Stomach (tissue), 9 donors: Measurements from ENCODE around the gene BCHE. TPM values are rescaled to one million over a fixed set of nuclear protein-coding genes. Genes with fewer than 3 reads are reported as not detected.
A peak's percentile ranks its signal among the peaks of the same experiment; 100 is the strongest.

ENCODE experiments used
- DNase-seq, 2 donors: peaks; one replicate each; pipeline versions ENCODE4 v3.0.0 to v3.0.0-alpha.2; 2013 to 2019
- H3K27ac ChIP-seq, 5 donors: fragments of 200-600 bp in 4 of 5; sonication (generic) in 4 of 5; one replicate each; pipeline ENCODE4 v1.5.1; 2013 to 2019; ENCODE audit warnings: mild to moderate bottlenecking in 1 of 5, moderate library complexity in 1 of 5
- H3K27me3 ChIP-seq, 3 donors: fragments of 200-600 bp; sonication (generic); one replicate each; pipeline ENCODE4 v1.5.1; 2017 to 2019; ENCODE audit warnings: mixed run types in 1 of 3
- H3K36me3 ChIP-seq, 4 donors: fragments of 200-600 bp; sonication (generic); 1 replicate in 3 of 4; 2 replicates in 1 of 4; pipeline ENCODE4 v1.5.1; 2016 to 2019
- H3K4me1 ChIP-seq, 4 donors: fragments of 200-600 bp; sonication (generic); one replicate each; pipeline ENCODE4 v1.5.1; 2016 to 2019
- H3K4me3 ChIP-seq, 4 donors: fragments of 200-600 bp; sonication (generic) in 3 of 4; one replicate each; pipeline ENCODE4 v1.5.1; 2016 to 2019; ENCODE audit warnings: mild to moderate bottlenecking in 1 of 4
- H3K9me3 ChIP-seq, 4 donors: fragments of 200-600 bp; sonication (generic); one replicate each; pipeline ENCODE4 v1.5.1; 2016 to 2019
- CTCF ChIP-seq, 7 experiments: fragments of 450-650 bp in 4 of 7; fragments of 200-600 bp in 3 of 7; sonication (generic) in 3 of 7; IDR thresholded peaks; one replicate each; pipeline ENCODE4 v1.5.1; 2016 to 2019; ENCODE audit warnings: antibody characterized with exemption in 7 of 7, control low read depth in 2 of 7, mild to moderate bottlenecking in 1 of 7
- EP300 ChIP-seq: sonication (generic); formaldehyde crosslinking; IDR thresholded peaks from one replicate; pipeline ENCODE4 v1.6.1; 2017; ENCODE audit warnings: antibody characterized with exemption
- POLR2A ChIP-seq, 4 donors: fragments of 450-650 bp; IDR thresholded peaks; one replicate each; pipeline ENCODE4 v1.6.1; 2016; ENCODE audit warnings: antibody characterized with exemption in 4 of 4, control low read depth in 2 of 4, mild to moderate bottlenecking in 1 of 4, moderate library complexity in 1 of 4
- POLR2AphosphoS5 ChIP-seq, 3 donors: sonication (generic); formaldehyde crosslinking; IDR thresholded peaks; one replicate each; pipeline ENCODE4 v1.6.1; 2016; ENCODE audit warnings: antibody characterized with exemption in 3 of 3
- whole genome bisulfite sequencing, 5 donors: extraction: QIAGEN DNeasy Blood & Tissue Kit in 3 of 5; methylation state at CpG; one replicate each; pipeline versions ENCODE4 v1.1.5 to v1.1.7; 2013 to 2018; 5-methylcytosine and 5-hydroxymethylcytosine counted together
- intact Hi-C: fragments of 100-400 bp; cut with DNase I; formaldehyde crosslinking; loops from one replicate; pipeline ENCODE4 v1.15.1; 2023; ENCODE audit warnings: low total_unique reads
- polyA plus RNA-seq, 3 donors: library from polyadenylated mRNA; stranded (reverse); fragments of 200-250 nt; gene quantifications; one replicate each; pipeline ENCODE4 v1.2.3, GENCODE V29; 2013
- total RNA-seq, 5 donors: library from RNA; depleted of rRNA; stranded (reverse); fragments of >200 nt; gene quantifications; one replicate each; pipeline versions ENCODE4 v1.1.0 to v1.2.3, GENCODE V29; 2014 to 2016
- donor health status: healthy with polysubstance abuse.
- donor health status: Bipolar disorder and iron deficiency.
- donor health status: healthy.

Gene BCHE
- total and polyA plus RNA-seq, 8 donors = 0.31 to 37.8 (median 1.3) TPM; not detected in 1

GRCh38 chr3:165797551-165797950 lies 39.7 kb downstream of the BCHE start:
- Histone ChIP-seq H3K27ac (no peak overlapping the region), H3K4me1 (no peaks in the 10 kb centered on the region), H3K27me3 (no peaks in the 10 kb centered on the region), H3K36me3 (no peaks in the 10 kb centered on the region), H3K4me3 (no peak overlapping the region), H3K9me3 (no peaks in the 10 kb centered on the region)
- no peak for TF ChIP-seq POLR2A (IDR thresholded peaks at IDR 0.05)
- TF ChIP-seq EP300 = no peak
- no peak for TF ChIP-seq CTCF (IDR thresholded peaks at IDR 0.05)
- TF ChIP-seq POLR2AphosphoS5 (IDR thresholded peaks at IDR 0.05) = no peak
- 40 to 68% (median 54%) methylated on average over 2 of the region's 2 CpGs for WGBS, 5 donors
- intact Hi-C loops = no loop called here
- DNase-seq = peak in 1 of 2 donors; percentile 75

GRCh38 chr3:165796701-165797100 lies 40.5 kb downstream of the BCHE start:
- Histone ChIP-seq H3K36me3 (no peaks in the 10 kb centered on the region), H3K27ac (no peak overlapping the region), H3K9me3 (no peaks in the 10 kb centered on the region), H3K4me1 (no peaks in the 10 kb centered on the region), H3K27me3 (no peaks in the 10 kb centered on the region), H3K4me3 (no peak overlapping the region)
- DNase-seq = no peak
- 25 to 39% (median 31%) methylated on average over 2 of the region's 2 CpGs for WGBS, 5 donors
- TF ChIP-seq POLR2A (IDR thresholded peaks at IDR 0.05) (no peak), CTCF (IDR thresholded peaks at IDR 0.05) (no peak), EP300 (no peak), POLR2AphosphoS5 (IDR thresholded peaks at IDR 0.05) (no peak)
- intact Hi-C loops = no loop called here

DNA sequence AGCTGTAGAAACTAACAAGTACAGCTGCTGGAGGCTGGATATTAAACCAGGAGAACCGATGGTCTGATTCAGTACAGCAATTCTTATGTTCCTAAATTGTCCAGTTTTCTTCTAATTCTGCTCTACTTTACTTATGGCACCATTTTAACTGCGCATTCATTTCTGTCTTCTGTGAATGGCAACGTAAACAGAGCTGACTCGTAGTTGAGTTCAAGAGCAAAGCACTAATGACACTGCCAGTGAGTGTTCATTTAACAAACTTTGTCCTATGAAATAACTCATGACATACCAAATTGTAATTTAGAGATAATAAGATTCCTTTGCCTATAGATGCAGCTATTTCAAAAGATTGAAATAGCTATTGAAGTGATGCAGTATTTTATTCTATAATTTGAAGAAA lies 48.7 kb downstream of the BCHE start:
- 61 to 69% (median 68%) methylated on average over 4 of the region's 4 CpGs for WGBS, 5 donors
- Histone ChIP-seq H3K9me3 (no peaks in the 10 kb centered on the region), H3K27me3 (no peaks in the 10 kb centered on the region), H3K36me3 (no peaks in the 10 kb centered on the region), H3K4me3 (no peak overlapping the region), H3K27ac (no peak overlapping the region), H3K4me1 (no peaks in the 10 kb centered on the region)
- no peak for DNase-seq
- intact Hi-C loops = no loop called here
- TF ChIP-seq CTCF (IDR thresholded peaks at IDR 0.05) = no peak

DNA sequence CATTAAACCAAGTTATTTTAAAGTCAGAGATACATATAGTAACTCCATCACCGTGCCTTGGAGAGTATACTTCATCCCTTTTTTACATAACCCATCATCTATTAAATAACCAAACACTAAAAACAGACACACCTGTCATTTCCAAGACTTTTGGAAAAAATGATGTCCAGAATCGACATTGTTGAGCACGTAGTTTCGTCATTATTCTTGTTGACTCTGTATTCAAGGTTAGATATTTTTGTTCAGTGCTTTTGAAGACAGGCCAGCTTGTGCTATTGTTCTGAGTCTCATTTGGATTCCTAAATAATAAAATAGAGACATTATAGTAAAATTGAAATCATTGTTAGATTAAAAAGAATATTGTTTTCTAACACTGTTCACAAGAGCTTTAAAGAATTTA lies 51.2 kb downstream of the BCHE start:
- DNase-seq = no peak
- no peak overlapping the region for H3K27ac ChIP-seq
- TF ChIP-seq POLR2A (IDR thresholded peaks at IDR 0.05) = no peak
- no peak for TF ChIP-seq POLR2AphosphoS5 (IDR thresholded peaks at IDR 0.05)
- no peak for TF ChIP-seq EP300
- TF ChIP-seq CTCF (IDR thresholded peaks at IDR 0.05) = no peak
- no peak overlapping the region for H3K4me3 ChIP-seq
- H3K4me1 ChIP-seq = no peaks in the 10 kb centered on the region
- no peaks in the 10 kb centered on the region for H3K36me3 ChIP-seq
- intact Hi-C loops = no loop called here
- H3K27me3 ChIP-seq = no peaks in the 10 kb centered on the region
- H3K9me3 ChIP-seq = peaks cover 0 to under 1% (median 0%) of the 10 kb centered on the region in 4 donors
- 75 to 87% (median 78%) methylated on average over 4 of the region's 4 CpGs for WGBS, 5 donors
